Osteocyte (in vitro differentiated cells): ENCODE results near the gene SARM1. TPM values are rescaled to one million over a fixed set of nuclear protein-coding genes. Genes with fewer than 3 reads are reported as not detected.

Experiments
- DNase-seq: peaks from one replicate; pipeline ENCODE4 v3.0.0; 2021; ENCODE audit warnings: mixed read lengths; ENCODE audit not compliant: unreplicated experiment; ENCODE audit errors: extremely low spot score
- H3K27ac Mint-ChIP-seq: one replicate; pipeline ENCODE4 v1.8.0; 2021; ENCODE audit warnings: mild to moderate bottlenecking, mixed read lengths; ENCODE audit not compliant: unreplicated experiment
- H3K27me3 Mint-ChIP-seq: one replicate; pipeline ENCODE4 v1.8.0; 2021; ENCODE audit warnings: mixed read lengths; ENCODE audit not compliant: unreplicated experiment
- H3K36me3 Mint-ChIP-seq: one replicate; pipeline ENCODE4 v1.8.0; 2021; ENCODE audit warnings: mixed read lengths; ENCODE audit not compliant: unreplicated experiment
- H3K4me1 Mint-ChIP-seq: one replicate; pipeline ENCODE4 v1.8.0; 2021; ENCODE audit warnings: mixed read lengths; ENCODE audit not compliant: unreplicated experiment
- H3K4me3 Mint-ChIP-seq: one replicate; pipeline ENCODE4 v1.8.0; 2021; ENCODE audit warnings: mild to moderate bottlenecking, moderate library complexity, mixed read lengths; ENCODE audit not compliant: unreplicated experiment
- H3K9me3 Mint-ChIP-seq: one replicate; pipeline ENCODE4 v1.8.0; 2021; ENCODE audit warnings: mixed read lengths; ENCODE audit not compliant: unreplicated experiment
- CTCF ChIP-seq: fragments of 200-600 bp; sonication (generic); IDR thresholded peaks from 2 replicates; pipeline ENCODE4 v1.5.0; 2021; ENCODE audit warnings: antibody characterized with exemption, mild to moderate bottlenecking, moderate library complexity
- total RNA-seq: library from RNA; stranded (reverse); gene quantifications from 2 replicates; pipeline ENCODE4 v1.2.1, GENCODE V29; 2021

Gene SARM1
- total RNA-seq, 1 donor from 2014 or later, result 27.8 TPM

GRCh38 chr17:28333083-28333746 is 38.3 kb upstream of the SARM1 start:
- TF ChIP-seq CTCF, result no peak
- H3K36me3 Mint-ChIP-seq, result peaks cover 18% of the 10 kb centered on the region
- DNase-seq, result no peak
- H3K9me3 Mint-ChIP-seq, result no peaks in the 10 kb centered on the region
- no peaks in the 10 kb centered on the region for H3K27me3 Mint-ChIP-seq
- peak overlapping the region; percentile 7 for H3K27ac Mint-ChIP-seq
- peak overlapping the region; percentile 98 for H3K4me3 Mint-ChIP-seq
- H3K4me1 Mint-ChIP-seq, result peaks cover 60% of the 10 kb centered on the region

GRCh38 chr17:28334171-28334570 is 37.3 kb upstream of the SARM1 start:
- no peak for DNase-seq
- H3K27me3 Mint-ChIP-seq, result no peaks in the 10 kb centered on the region
- H3K36me3 Mint-ChIP-seq, result peaks cover 10% of the 10 kb centered on the region
- peak overlapping the region; percentile 98 for H3K4me3 Mint-ChIP-seq
- peak overlapping the region; percentile 95 for H3K27ac Mint-ChIP-seq
- no peak for TF ChIP-seq CTCF
- no peaks in the 10 kb centered on the region for H3K9me3 Mint-ChIP-seq
- peaks cover 56% of the 10 kb centered on the region for H3K4me1 Mint-ChIP-seq

GRCh38 chr17:28334666-28335200 is 36.8 kb upstream of the SARM1 start:
- DNase-seq, result no peak

GRCh38 chr17:28335201-28335958 is 36.1 kb upstream of the SARM1 start, which contains the start of the genes IFT20 and TNFAIP1:
Gene IFT20, minus strand, starts transcription at chr17:28335472. Its CDS starts 3,487 bp downstream, at chr17:28331985.
Gene TNFAIP1, plus strand, starts transcription at chr17:28335761. Its CDS starts 3,761 bp downstream, at chr17:28339522.
- peaks cover 16% of the 10 kb centered on the region for H3K36me3 Mint-ChIP-seq
- H3K4me3 Mint-ChIP-seq, result peak within 1 kb of the TSS; percentile 98
- H3K4me1 Mint-ChIP-seq, result peaks cover 55% of the 10 kb centered on the region
- no peak for TF ChIP-seq CTCF
- peak within 1 kb of the TSS; percentile 98 for H3K27ac Mint-ChIP-seq
- no peaks in the 10 kb centered on the region for H3K27me3 Mint-ChIP-seq
- peak; percentile 100 for DNase-seq
- no peaks in the 10 kb centered on the region for H3K9me3 Mint-ChIP-seq

More at GRCh38 chr17:28334666-28335200, 36.8 kb upstream of the SARM1 start:
- Mint-ChIP-seq H3K4me1 (peaks cover 55% of the 10 kb centered on the region), H3K27ac (peak overlapping the region; percentile 95), H3K27me3 (no peaks in the 10 kb centered on the region), H3K4me3 (peak overlapping the region; percentile 98), H3K36me3 (peaks cover 16% of the 10 kb centered on the region), H3K9me3 (no peaks in the 10 kb centered on the region)
- TF ChIP-seq CTCF, result no peak
